Stimulated activated CD8-positive, alpha-beta memory T cell treated with anti-CD3 and anti-CD28 coated beads, Interleukin-2, amount 100 ng/mL, for 48 hours (primary cell): ENCODE measurements around the gene ZNF678.
"Not testable (repeated sequence)": the region's sequence is repeated elsewhere in the genome, so short reads cannot be mapped to it uniquely, and the experiment has no call there.

ENCODE experiments used
- DNase-seq, 2 donors: peaks; one replicate each; pipeline ENCODE4 v3.0.0-alpha.2; 2020; ENCODE audit warnings: low read depth in 2 of 2

Gene ZNF678

DNA sequence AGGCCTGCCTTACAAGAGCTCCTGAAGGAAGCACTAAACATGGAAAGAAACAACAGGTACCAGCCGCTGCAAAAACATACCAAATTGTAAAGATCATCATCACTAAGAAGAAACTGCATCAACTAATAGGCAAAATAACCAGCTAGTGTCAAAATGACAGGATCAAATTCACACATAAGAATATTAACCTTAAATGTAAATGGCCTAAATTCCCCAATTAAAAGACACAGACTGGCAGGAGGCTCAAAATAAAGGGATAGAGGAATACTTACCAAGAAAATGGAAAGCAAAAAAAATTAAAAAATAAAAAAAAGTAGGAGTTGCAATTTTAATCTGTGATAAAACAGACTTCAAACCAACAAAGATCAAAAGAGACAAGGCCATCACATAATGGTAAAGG lies 11.5 kb upstream of the ZNF678 start:
- DNase-seq, result not testable (repeated sequence)

DNA sequence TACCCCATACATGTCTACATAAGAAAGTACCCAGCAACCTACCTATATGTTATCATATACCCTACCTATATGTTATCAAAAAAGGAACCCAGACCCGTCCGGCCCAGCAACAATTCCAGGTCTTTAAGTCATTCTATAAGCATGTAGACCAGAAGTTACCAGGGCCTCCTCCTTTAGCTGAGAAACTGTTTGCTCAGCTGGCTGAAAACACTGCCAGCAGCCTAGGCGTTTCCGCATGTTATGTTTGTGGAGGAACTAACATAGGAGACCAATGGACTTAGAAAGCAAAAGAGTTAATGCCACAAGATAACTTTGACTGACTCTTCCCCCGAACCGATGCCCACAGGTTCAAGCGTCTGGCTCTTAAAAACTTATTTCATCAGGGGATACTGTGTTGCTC lies 7.1 kb upstream of the ZNF678 start:
- no peak for DNase-seq

- DNase-seq, result no peak
These were observed 5.2 kb upstream of the ZNF678 start for GRCh38 chr1:227557962-227558725.

DNA sequence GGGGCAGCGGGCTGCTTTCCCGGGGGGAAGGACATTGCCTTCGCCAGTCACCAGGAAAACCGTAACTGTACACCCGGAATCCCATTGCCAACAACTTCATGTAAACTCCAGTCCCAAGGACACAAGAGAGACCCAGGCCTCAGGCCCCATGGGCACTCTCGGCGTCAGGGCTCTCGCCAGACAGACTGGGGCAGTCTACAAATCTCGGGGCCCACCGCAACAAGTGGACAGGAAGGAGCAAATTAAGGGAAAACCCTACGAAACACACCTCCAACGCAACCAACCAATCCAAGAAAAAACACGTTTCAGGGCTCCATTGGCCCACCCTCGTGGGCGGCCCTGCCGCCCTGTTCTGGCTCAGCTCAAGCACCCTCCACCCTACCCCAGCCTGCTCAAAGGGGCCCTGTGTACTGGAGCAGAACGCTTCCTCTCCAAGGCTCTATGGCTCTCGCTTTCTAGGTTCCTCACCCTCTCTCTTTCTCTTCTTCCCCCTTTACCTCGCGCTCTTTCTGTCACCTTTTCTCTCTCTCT lies 4.6 kb upstream of the ZNF678 start:
- DNase-seq, result no peak

GRCh38 chr1:227559499-227559898 lies 3.9 kb upstream of the ZNF678 start:
- DNase-seq, result no peak

- no peak for DNase-seq
These were observed 3.4 kb upstream of the ZNF678 start for GRCh38 chr1:227559926-227560325.

- DNase-seq, result no peak
These were observed 2.8 kb upstream of the ZNF678 start for GRCh38 chr1:227560393-227561173.

DNA sequence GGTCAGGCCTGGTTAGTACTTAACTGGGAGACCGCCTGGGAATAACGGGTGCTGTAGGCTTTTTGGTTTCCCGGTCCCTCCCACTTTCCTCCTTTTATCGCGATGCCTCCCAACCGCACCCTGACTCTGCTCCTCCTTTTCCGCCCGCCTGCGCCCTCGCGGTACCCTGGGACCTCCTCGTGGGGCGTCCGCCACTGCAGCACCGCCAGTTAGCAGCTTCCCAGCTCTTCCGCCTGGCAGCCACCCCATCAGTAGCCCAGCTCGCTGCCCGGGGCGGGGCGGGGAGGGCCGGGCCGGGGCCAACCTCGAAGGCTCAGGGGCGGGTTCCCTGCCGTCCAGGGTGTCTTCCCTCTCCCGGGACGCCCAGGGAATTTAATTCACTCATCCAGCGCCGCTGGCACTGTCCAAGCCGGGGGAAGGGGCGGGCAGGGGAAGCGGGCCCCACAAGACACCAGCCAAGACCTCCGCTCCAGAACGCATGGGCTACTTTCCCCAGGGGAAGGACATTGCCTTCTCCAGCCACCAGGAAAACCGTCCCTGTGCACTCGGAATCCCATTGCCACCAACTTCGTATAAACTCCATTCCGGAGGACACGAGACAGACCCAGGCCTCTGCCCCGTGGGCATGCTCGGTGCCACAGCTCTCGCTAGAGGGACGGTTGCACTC lies 2.0 kb upstream of the ZNF678 start:
- DNase-seq, result no peak

- DNase-seq, result no peak
These were observed 1.3 kb upstream of the ZNF678 start for GRCh38 chr1:227562037-227562436.

DNA sequence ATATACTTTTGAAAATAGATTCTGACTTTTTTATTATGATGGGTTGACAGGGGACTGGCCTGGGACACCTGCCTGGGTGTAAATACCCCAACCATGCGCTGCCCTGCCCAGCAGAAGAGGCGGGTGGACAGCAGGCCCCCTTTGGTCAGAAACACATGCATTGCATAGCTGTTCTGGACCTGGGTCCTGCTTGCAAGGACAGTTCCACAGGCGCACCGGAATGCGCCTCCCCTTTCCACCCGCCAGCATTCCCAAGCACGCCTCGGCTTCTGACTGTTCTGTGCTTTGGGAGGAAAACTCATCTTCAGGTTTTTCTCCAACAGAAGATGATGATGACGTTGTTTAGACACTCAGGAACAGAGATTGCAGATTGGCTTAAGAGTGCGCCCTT lies 428 bp upstream of the ZNF678 start:
- no peak for DNase-seq

- no peak for DNase-seq
These were observed 3.9 kb downstream of the ZNF678 start for GRCh38 chr1:227567256-227567655.

DNA sequence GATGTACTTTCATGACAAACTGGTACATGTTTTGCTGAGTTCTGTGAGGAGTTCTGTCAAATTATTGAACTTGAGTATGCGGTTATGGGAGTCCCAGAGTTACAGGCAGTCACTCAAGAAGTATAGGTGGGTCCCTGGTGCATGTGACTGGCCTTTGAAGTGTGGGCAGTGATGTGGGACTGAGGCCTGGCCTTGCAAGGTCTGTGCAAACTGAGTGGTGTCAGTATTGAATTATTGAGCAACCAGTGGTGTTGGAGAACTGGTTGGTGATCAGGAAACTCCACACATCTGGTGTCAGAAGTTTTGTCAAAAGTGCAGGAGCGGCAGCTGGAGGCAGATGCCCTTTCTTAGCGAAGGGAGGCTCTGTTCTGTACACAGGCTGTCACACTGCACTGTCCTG lies 5.2 kb downstream of the ZNF678 start:
- DNase-seq, result no peak

- no peak for DNase-seq
These were observed 9.4 kb downstream of the ZNF678 start for GRCh38 chr1:227572752-227573151.

- no peak for DNase-seq
These were observed 11.6 kb downstream of the ZNF678 start for GRCh38 chr1:227574926-227575325.

GRCh38 chr1:227576189-227576588 lies 12.8 kb downstream of the ZNF678 start:
- DNase-seq, result no peak

GRCh38 chr1:227577500-227577899 lies 14.1 kb downstream of the ZNF678 start:
- DNase-seq, result no peak

DNA sequence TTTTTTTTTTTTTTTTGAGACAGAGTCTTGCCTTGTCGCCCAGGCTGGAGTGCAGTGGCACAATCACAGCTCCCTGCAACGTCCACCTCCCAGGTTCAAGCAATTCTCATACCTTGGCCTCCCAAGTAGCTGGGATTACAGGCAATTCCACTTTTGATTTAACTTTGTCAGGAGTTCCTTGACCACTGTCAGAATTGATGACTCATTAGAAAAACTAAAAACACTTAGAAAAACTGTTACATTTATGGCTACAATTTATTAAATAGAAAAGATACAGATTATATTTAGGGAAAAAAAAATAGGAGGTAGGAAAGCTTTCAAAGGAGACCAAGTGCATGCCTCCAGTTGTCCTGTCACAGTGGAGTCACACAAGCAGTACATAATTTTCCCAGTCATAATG lies 20.0 kb downstream of the ZNF678 start:
- DNase-seq, result no peak

DNA sequence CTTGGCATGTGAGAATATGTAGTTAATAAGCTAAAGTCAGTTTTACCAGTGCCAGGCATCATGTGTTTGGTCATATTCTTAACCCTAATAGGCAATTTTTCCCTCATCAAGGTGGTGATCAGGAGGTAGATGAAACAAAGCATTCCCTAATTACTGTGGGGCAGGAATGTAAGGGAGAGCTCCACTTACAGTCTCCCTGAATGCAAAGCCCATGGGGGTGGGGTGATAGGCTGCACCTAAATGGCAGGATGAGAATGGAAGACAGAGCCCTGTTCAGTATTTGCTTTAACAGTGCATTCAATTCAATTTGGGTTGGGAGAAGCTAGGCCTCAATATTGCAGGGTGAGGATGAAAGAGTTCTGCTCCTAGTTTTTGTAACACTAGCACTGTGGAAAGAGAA lies 23.4 kb downstream of the ZNF678 start:
- DNase-seq, result no peak

GRCh38 chr1:227587968-227588367 lies 24.6 kb downstream of the ZNF678 start:
- no peak for DNase-seq

DNA sequence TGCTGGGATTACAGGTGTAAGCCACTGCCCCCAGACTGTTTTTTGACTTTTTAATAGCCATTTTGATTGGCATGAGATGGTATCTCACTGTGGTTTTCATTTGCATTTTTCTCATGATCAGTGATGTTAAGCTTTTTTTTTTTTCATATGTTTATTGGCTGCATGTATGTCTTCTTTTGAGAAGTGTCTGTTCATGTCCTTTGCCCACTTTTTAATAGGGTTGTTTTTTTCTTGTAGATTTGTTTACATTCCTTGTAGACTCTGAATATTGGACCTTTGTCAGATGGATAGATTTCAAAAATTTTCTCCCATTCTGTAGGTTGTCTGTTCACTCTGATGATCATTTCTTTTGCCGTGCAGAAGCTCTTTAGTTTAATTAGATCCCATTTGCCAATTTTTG lies 25.4 kb downstream of the ZNF678 start:
- not testable (repeated sequence) for DNase-seq

GRCh38 chr1:227589777-227590176 lies 26.4 kb downstream of the ZNF678 start:
- not testable (repeated sequence) for DNase-seq

DNA sequence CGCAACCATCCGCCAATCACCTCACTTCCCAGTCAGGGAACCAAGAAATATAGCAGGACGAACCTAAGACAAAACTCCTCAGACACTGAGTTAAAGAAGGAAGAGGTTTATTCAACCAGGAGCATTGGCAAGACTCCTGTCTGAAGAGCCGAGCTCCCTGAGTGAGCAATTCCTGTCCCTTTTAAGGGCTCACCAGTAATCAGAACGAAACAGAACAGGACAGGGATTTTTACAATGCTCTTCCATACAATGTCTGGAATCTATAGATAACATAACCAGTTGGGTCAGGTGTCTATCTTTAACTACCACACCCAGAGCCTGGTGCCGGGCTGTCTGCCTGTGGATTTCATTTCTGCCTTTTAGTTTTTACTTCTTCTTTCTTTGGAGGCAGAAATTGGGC lies 32.9 kb downstream of the ZNF678 start:
- DNase-seq, result not testable (repeated sequence)
